CD4-positive, CD25-positive, alpha-beta regulatory T cell (primary cell): ENCODE results near the gene PRDM16. TPM values are rescaled to one million over a fixed set of nuclear protein-coding genes. Genes with fewer than 3 reads are reported as not detected.

Source experiments
- ATAC-seq, 2 donors: fragments of 150-1000 bp; cut with Tn5 transposase; one replicate each; pipeline ENCODE4 v1.10.0; 2021; ENCODE audit warnings: low read depth in 2 of 2, moderate number of reproducible peaks in 2 of 2, moderate library complexity in 1 of 2
- DNase-seq, 3 donors: peaks; one replicate each; pipeline versions ENCODE4 v3.0.0 to v3.0.0-alpha.2; 2012 to 2022; ENCODE audit warnings: mixed read lengths in 1 of 3
- H3K27ac ChIP-seq: one replicate; pipeline ENCODE4 v1.7.0; 2013; ENCODE audit warnings: mild to moderate bottlenecking, low read length; ENCODE audit not compliant: insufficient read depth, poor library complexity, severe bottlenecking
- H3K27me3 ChIP-seq: one replicate; pipeline ENCODE4 v1.7.0; 2013; ENCODE audit warnings: low read length; ENCODE audit not compliant: control insufficient read depth, insufficient read depth
- H3K36me3 ChIP-seq: one replicate; pipeline ENCODE4 v1.7.0; 2013; ENCODE audit warnings: mild to moderate bottlenecking, low read length, moderate library complexity; ENCODE audit not compliant: control insufficient read depth, insufficient read depth
- H3K4me1 ChIP-seq: 2 replicates; pipeline ENCODE4 v1.7.0; 2013; ENCODE audit warnings: mild to moderate bottlenecking, low read length; ENCODE audit not compliant: insufficient read depth, control insufficient read depth, poor library complexity, severe bottlenecking
- H3K4me3 ChIP-seq: one replicate; pipeline ENCODE4 v1.7.0; 2013; ENCODE audit warnings: low read depth, mild to moderate bottlenecking, low read length, moderate library complexity
- H3K9me3 ChIP-seq, 2 experiments: 1 replicate in 1 of 2; 2 replicates in 1 of 2; pipeline ENCODE4 v1.7.0; 2013; ENCODE audit warnings: low read length in 2 of 2, mild to moderate bottlenecking in 1 of 2, moderate library complexity in 1 of 2; ENCODE audit not compliant: control insufficient read depth in 2 of 2
- H3K27ac Mint-ChIP-seq, 3 donors: one replicate each; pipeline ENCODE4 v1.8.0; 2020 to 2022; ENCODE audit warnings: mild to moderate bottlenecking in 3 of 3, mixed read lengths in 3 of 3, moderate library complexity in 2 of 3
- H3K27me3 Mint-ChIP-seq: one replicate; pipeline ENCODE4 v1.8.0; 2022; ENCODE audit warnings: mild to moderate bottlenecking, mixed read lengths
- H3K36me3 Mint-ChIP-seq: one replicate; pipeline ENCODE4 v1.8.0; 2020; ENCODE audit warnings: mixed read lengths
- H3K4me1 Mint-ChIP-seq, 4 donors: one replicate each; pipeline ENCODE4 v1.8.0; 2020 to 2022; ENCODE audit warnings: mixed read lengths in 4 of 4, mild to moderate bottlenecking in 1 of 4
- H3K4me3 Mint-ChIP-seq, 4 donors: one replicate each; pipeline ENCODE4 v1.8.0; 2020 to 2022; ENCODE audit warnings: mild to moderate bottlenecking in 4 of 4, mixed read lengths in 4 of 4, moderate library complexity in 3 of 4
- H3K9me3 Mint-ChIP-seq, 7 donors: one replicate each; pipeline ENCODE4 v1.8.0; 2020 to 2022; ENCODE audit warnings: mixed read lengths in 7 of 7, mild to moderate bottlenecking in 3 of 7, moderate library complexity in 2 of 7
- polyA plus RNA-seq, 4 donors: library from polyadenylated mRNA; unstranded; fragments of 300-500 nt; fragmentation: Illumina TruSeq; gene quantifications; one replicate each; pipeline ENCODE4 v1.2.3, GENCODE V29; 2021
- total RNA-seq: library from RNA; stranded (reverse); gene quantifications from one replicate; pipeline ENCODE4 v1.2.3, GENCODE V29; 2022

The PRDM16 gene
- total and polyA plus RNA-seq, 5 donors from 2014 or later = 0.27 TPM; not detected in 4

DNA sequence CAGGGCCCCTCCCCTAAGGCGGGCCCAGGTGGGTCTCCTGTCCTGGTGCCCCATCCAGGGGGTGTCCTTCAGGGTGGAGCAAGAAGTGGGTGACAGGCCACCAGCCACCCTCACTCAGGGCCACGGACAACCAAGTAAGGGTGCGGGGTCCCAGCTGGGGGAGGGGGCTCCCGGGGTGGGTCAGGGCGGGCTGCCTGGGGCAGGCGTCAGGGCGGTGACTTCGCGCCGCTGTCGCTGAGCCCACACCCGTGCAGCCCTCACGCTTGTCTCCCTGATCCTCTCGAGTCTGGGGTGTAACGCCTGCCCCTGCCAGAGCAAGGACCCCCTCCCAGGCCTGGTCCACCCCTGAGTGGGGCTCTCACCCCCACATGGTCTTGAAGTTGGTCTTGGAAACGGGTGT lies 407.7 kb downstream of the PRDM16 start:
- no peaks in the 10 kb centered on the region for H3K9me3 Mint-ChIP-seq

DNA sequence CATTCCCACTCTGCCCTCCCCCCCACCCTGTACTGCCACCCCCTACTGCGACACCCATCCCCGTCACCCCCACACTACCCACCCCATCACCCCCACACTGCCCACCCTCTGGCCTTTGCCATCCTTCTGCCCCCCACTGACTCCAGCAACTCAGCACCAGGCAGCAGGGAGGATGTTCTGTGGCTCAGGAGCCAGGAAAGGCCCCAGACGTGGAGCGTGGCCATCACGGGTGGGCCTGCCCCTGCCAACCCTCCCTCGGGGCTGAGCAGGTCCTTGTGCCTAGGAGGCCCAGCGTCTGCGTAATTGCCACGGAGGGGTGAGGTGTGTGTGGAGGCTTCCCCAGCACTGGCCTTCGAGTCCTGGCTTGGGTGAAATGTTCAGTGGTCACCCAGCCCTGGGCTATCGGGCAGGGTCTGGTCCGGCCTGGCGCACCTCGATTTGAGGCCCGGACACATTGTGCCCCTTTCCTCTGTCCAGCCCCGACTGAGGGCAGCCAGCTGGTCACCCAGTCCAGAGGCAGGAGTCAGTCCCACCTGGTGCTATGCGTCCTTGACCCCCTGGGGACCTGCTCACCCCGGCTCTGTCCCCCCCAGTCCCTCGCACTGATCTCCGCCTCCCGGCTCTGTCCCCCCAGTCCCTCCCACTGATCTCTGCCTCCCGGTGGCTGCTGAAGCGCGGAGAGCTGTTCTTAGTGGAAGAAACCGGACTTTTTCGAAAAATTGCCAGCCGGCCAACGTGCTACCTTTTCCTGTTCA lies 408.4 kb downstream of the PRDM16 start:
- no peaks in the 10 kb centered on the region for H3K27me3 Mint-ChIP-seq
- no peak overlapping the region for H3K4me3 ChIP-seq
- no peak for DNase-seq
- no peaks in the 10 kb centered on the region for H3K27me3 ChIP-seq
- H3K4me1 ChIP-seq = no peaks in the 10 kb centered on the region
- H3K27ac ChIP-seq = no peak overlapping the region
- no peaks in the 10 kb centered on the region for H3K36me3 ChIP-seq
- H3K4me3 Mint-ChIP-seq = no peak overlapping the region
- no peaks in the 10 kb centered on the region for H3K9me3 Mint-ChIP-seq
- no peaks in the 10 kb centered on the region for H3K36me3 Mint-ChIP-seq
- H3K4me1 Mint-ChIP-seq = no peaks in the 10 kb centered on the region
- no peaks in the 10 kb centered on the region for H3K9me3 ChIP-seq
- ATAC-seq = no peak
- H3K27ac Mint-ChIP-seq = no peak overlapping the region

More for the DNA sequence above, 407.7 kb downstream of the PRDM16 start:
- no peak for DNase-seq
- Mint-ChIP-seq H3K4me3 (no peak overlapping the region), H3K36me3 (no peaks in the 10 kb centered on the region), H3K4me1 (no peaks in the 10 kb centered on the region), H3K27ac (no peak overlapping the region), H3K27me3 (no peaks in the 10 kb centered on the region)
- Histone ChIP-seq H3K9me3 (no peaks in the 10 kb centered on the region), H3K27ac (no peak overlapping the region), H3K27me3 (no peaks in the 10 kb centered on the region), H3K4me1 (no peaks in the 10 kb centered on the region), H3K36me3 (no peaks in the 10 kb centered on the region), H3K4me3 (no peak overlapping the region)
- ATAC-seq = no peak

DNA sequence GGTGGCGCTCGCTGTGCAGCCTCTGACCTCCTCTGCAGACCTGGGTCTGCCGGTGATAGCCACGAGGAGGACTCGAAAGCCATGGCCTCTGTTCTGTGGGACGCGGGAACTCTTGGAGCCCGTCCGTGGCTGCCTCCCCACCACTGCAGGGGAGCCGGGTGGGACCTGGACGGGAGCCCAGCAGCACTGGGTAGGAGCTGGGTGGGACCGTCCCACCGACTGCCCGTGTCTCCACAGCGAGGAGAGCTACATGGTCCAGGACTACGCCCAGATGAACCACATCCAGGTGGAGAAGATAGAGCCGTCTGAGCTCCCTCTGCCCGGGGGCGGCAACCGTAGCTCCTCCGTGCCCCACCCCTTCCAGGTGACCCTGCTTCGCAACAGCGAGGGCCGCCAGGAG lies 409.2 kb downstream of the PRDM16 start:
- no peak for DNase-seq
- no peaks in the 10 kb centered on the region for H3K27me3 Mint-ChIP-seq
- H3K27ac Mint-ChIP-seq = no peak overlapping the region
- no peaks in the 10 kb centered on the region for H3K4me1 ChIP-seq
- H3K4me3 ChIP-seq = no peak overlapping the region
- no peak overlapping the region for H3K4me3 Mint-ChIP-seq
- no peaks in the 10 kb centered on the region for H3K36me3 ChIP-seq
- no peak for ATAC-seq
- no peaks in the 10 kb centered on the region for H3K9me3 ChIP-seq
- no peaks in the 10 kb centered on the region for H3K9me3 Mint-ChIP-seq
- no peaks in the 10 kb centered on the region for H3K4me1 Mint-ChIP-seq
- H3K27ac ChIP-seq = no peak overlapping the region
- no peaks in the 10 kb centered on the region for H3K36me3 Mint-ChIP-seq
- H3K27me3 ChIP-seq = no peaks in the 10 kb centered on the region

DNA sequence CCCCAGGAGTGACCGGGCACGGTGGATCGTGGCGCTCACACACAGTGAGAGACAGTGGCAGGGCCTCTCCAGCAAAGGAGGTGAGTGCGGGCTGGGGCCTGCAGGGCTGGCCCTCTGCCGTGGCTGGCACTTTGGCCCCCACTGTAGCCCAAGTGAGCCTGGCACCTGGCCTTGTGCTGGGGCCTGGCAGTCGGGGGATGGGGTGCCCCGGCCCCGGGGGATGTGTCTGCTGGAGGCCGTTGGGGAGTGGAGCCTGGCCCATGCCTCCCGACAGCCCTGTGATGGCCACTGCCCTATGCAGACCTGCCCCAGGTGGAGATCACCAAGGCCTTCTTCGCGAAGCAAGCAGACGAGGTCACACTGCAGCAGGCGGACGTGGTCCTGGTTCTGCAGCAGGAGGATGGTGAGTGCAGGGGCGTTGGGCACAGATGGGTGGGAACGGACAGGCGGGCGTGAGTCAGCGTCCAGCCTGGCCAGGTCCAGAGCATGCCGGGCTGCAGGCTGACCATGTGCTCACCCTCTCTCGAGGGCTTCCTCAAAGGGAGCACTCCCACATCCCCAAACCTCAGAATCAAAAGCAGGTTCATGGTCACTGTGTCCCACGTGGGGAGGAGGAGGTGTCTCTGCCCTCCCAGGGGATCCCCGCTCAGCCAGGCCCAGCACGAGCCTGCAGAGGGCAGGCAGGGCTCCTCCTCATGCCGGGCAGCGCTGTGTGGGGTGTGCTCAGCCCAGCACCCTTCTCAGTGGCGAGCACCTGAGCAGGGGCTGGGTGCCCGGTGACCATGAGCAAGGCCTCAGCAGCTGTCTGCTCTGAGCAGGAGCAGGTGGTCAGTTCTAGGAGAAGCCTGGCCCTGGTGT lies 410.7 kb downstream of the PRDM16 start:
- Mint-ChIP-seq H3K9me3 (no peaks in the 10 kb centered on the region), H3K4me3 (no peak overlapping the region), H3K4me1 (no peaks in the 10 kb centered on the region), H3K27ac (no peak overlapping the region), H3K36me3 (no peaks in the 10 kb centered on the region), H3K27me3 (no peaks in the 10 kb centered on the region)
- no peaks in the 10 kb centered on the region for H3K27me3 ChIP-seq
- H3K4me1 ChIP-seq = no peaks in the 10 kb centered on the region
- ATAC-seq (no peak), DNase-seq (no peak)
- H3K36me3 ChIP-seq = no peaks in the 10 kb centered on the region
- no peak overlapping the region for H3K27ac ChIP-seq
- no peak overlapping the region for H3K4me3 ChIP-seq
- H3K9me3 ChIP-seq = no peaks in the 10 kb centered on the region

- H3K27ac ChIP-seq = no peak overlapping the region
- ATAC-seq (no peak), DNase-seq (no peak)
- H3K4me3 ChIP-seq = no peak overlapping the region
- no peaks in the 10 kb centered on the region for H3K4me1 ChIP-seq
- no peak overlapping the region for H3K4me3 Mint-ChIP-seq
- H3K36me3 ChIP-seq = no peaks in the 10 kb centered on the region
- H3K36me3 Mint-ChIP-seq = no peaks in the 10 kb centered on the region
- H3K9me3 Mint-ChIP-seq = peaks cover 0 to 2% (median 0%) of the 10 kb centered on the region in 7 donors
- no peaks in the 10 kb centered on the region for H3K27me3 ChIP-seq
- no peaks in the 10 kb centered on the region for H3K4me1 Mint-ChIP-seq
- H3K9me3 ChIP-seq = no peaks in the 10 kb centered on the region
- no peak overlapping the region for H3K27ac Mint-ChIP-seq
- no peaks in the 10 kb centered on the region for H3K27me3 Mint-ChIP-seq
These were observed 411.3 kb downstream of the PRDM16 start for GRCh38 chr1:3480369-3480719.

DNA sequence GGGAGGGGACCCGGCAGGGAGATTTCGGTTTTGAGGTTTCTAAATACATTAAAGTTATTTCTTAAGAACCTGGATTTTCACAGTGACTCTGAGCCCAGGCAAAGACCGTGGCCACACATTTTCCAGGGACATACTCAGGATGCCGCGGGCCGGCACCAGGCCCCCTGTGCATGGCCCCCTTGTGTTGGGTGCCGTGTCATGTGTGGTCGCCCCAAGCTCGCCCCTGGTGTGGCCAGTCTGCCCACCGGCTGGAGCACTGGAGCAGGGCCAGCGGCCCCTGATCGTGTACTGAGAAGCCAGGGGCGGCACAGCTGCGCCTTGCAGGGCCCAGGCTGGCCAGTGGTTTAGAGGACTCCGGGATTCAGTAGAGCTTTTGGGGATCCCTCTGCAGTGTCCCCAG lies 412.0 kb downstream of the PRDM16 start:
- no peaks in the 10 kb centered on the region for H3K9me3 ChIP-seq
- H3K27me3 ChIP-seq = no peaks in the 10 kb centered on the region
- H3K27me3 Mint-ChIP-seq = no peaks in the 10 kb centered on the region
- no peak overlapping the region for H3K27ac Mint-ChIP-seq
- H3K4me3 Mint-ChIP-seq = no peak overlapping the region
- H3K4me1 ChIP-seq = no peaks in the 10 kb centered on the region
- no peak for ATAC-seq
- DNase-seq = no peak
- H3K27ac ChIP-seq = no peak overlapping the region
- H3K4me1 Mint-ChIP-seq = no peaks in the 10 kb centered on the region
- H3K36me3 Mint-ChIP-seq = no peaks in the 10 kb centered on the region
- peaks cover 0 to 2% (median 0%) of the 10 kb centered on the region in 7 donors for H3K9me3 Mint-ChIP-seq
- no peaks in the 10 kb centered on the region for H3K36me3 ChIP-seq
- no peak overlapping the region for H3K4me3 ChIP-seq

DNA sequence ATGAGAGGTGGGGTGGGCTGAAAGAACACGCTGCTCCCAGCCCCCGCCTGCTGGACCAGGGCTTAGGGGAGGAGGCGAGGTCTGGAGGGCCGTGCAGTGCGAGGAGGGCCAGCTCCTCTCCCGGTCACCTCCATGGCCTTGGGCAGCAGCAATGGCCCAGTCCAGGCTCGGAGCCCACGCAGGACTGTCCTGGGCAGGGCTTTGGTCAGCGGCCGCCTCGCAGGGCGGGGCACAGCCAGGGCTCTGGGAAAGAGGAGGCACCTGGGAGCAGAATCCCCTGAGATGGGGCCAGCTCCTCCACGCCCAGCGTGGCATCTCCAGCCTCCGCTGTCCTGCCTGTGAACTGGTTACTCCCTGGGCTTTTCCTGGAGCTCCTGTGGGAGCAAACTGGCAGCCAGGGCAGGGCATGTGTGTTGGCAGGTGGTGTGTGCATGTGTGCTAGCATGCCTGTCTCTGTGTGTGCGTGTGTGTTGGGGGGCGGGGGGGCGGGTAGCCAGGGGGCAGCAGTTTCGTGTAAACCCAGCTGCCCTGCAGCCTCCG lies 412.9 kb downstream of the PRDM16 start:
- ATAC-seq (no peak), DNase-seq (no peak)
- H3K36me3 ChIP-seq = no peaks in the 10 kb centered on the region

More for the DNA sequence above, 412.9 kb downstream of the PRDM16 start:
- H3K27ac ChIP-seq = no peak overlapping the region
- Mint-ChIP-seq H3K27ac (no peak overlapping the region), H3K36me3 (no peaks in the 10 kb centered on the region), H3K4me1 (no peaks in the 10 kb centered on the region), H3K4me3 (no peak overlapping the region), H3K9me3 (peaks cover 0 to 2% (median 0%) of the 10 kb centered on the region in 7 donors), H3K27me3 (no peaks in the 10 kb centered on the region)
- H3K4me3 ChIP-seq = no peak overlapping the region
- no peaks in the 10 kb centered on the region for H3K4me1 ChIP-seq
- H3K27me3 ChIP-seq = no peaks in the 10 kb centered on the region
- no peaks in the 10 kb centered on the region for H3K9me3 ChIP-seq
